Forelimb muscle (tissue), 1 donor: ENCODE measurements around the gene UCK2. TPM values are rescaled to one million over a fixed set of nuclear protein-coding genes. Genes with fewer than 3 reads are reported as not detected.

Source experiments
- DNase-seq: peaks from one replicate; pipeline ENCODE4 v3.0.0-alpha.2; 2013; ENCODE audit warnings: low read depth
- polyA plus RNA-seq: library from polyadenylated mRNA; unstranded; fragments of 120-200 nt; gene quantifications from one replicate; pipeline ENCODE4 v1.2.1, GENCODE V29; 2013; ENCODE audit not compliant: insufficient read length

The UCK2 gene
- polyA plus RNA-seq, 1 donor, result 13.4 TPM

GRCh38 chr1:165834229-165834628, 6.8 kb downstream of the UCK2 start:
- no peak for DNase-seq

GRCh38 chr1:165834881-165835280, 7.5 kb downstream of the UCK2 start:
- no peak for DNase-seq

DNA sequence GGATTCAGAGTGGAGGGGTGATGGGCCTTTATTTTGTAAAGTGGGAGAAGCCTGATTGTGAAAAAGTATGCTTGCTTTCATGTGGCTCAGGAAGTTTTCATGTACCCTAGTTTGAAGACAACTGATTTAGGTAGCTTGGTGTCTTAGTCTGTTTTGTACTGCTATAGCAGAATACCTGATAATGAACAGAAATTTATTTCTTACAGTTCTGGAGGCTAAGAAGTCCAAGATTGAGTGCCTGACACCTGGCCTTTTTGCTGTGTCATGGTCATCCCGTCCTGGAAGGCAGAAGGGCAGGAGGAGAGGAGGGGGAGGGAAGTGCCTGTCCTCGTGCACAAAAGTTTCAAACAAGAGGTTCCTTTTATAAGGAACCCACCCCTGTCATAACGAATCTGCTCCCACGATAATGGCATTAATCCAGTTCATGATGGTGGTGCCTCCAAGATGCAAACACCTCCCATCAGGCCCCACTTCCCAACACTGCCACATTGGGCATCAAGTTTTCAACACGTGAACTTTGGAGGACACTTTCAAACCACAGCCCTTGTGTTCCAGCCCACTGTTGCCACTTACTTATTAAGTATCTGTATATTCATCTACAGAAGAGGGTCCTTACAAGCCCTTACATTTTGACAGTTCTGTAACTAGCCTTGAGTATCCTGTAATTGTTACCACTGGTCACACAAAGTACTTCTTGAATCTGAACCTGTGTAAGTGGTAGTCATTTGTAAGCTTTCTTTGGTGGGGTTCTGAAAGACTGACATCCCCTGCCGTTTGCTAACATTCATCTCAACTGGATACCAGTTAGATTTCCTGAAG, 9.5 kb downstream of the UCK2 start:
- DNase-seq, result no peak

GRCh38 chr1:165837838-165838364, 10.5 kb downstream of the UCK2 start:
- DNase-seq, result no peak

DNA sequence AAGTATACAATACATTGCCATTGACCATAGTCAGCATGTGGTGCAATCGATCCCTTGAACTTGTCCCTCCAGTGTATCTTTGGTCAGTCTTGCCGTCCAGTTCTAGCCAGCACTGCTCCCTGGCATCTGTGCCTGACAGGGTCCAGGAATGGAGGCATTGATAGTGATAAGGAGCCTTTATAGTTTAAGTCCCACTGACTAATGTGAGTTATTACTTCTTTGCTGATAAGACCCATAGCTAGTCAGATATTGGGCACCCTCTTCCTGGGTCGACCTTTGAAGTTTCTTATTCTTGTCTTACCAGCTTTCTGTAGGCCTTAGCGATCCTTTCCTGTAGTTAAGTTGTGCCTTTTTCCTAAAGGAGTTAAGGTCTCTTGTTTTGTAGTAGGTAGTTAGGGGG, 13.0 kb downstream of the UCK2 start:
- no peak for DNase-seq

GRCh38 chr1:165841582-165842017, 14.2 kb downstream of the UCK2 start:
- DNase-seq, result no peak

- DNase-seq, result no peak
Observed at GRCh38 chr1:165842023-165842670, 14.7 kb downstream of the UCK2 start.

DNA sequence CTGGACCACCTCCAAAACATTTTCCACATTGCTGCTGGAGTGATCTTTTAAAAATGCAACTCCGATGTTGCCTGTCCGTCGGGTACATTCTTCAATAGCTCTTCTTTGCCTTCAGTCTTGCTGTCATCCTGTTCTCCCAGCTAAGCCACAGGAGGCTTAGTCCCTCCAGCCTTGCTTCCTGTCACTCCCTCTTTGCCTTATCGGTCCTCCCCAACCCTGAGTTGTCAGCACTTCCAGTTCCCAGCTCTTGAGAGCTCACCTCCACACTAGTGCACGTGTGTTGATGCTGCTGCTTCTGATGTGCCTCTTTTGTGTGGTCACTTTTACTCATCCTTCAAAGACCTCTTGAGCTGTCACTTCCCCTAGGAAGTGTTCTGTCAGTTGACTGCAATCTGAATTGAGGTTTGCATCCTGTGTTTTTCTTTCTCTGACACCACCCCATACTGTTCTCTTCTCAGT, 15.3 kb downstream of the UCK2 start:
- DNase-seq, result no peak

- no peak for DNase-seq
Observed at GRCh38 chr1:165843304-165843703, 15.9 kb downstream of the UCK2 start.

GRCh38 chr1:165844114-165844798, 16.8 kb downstream of the UCK2 start:
- DNase-seq, result no peak

DNA sequence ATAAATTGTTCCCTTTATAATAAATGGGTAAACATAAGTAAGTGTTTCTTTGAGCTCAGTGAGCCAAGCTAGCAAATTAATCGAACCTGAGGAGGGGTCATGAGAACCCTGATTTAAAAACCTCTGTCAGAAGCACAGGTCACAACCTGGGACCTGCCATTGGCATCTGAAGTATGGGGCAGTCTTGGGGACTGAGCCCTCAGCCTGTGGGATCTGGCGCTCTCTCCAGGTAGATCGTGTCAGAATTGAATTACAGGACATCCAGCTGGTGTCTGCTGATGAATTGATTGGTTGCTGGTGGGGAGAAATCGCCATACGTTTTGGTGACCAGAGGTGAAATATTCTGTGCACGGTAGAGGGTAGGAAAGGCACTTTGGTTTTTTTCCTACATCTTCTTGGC, 17.5 kb downstream of the UCK2 start:
- no peak for DNase-seq

GRCh38 chr1:165845569-165845968, 18.2 kb downstream of the UCK2 start:
- no peak for DNase-seq

DNA sequence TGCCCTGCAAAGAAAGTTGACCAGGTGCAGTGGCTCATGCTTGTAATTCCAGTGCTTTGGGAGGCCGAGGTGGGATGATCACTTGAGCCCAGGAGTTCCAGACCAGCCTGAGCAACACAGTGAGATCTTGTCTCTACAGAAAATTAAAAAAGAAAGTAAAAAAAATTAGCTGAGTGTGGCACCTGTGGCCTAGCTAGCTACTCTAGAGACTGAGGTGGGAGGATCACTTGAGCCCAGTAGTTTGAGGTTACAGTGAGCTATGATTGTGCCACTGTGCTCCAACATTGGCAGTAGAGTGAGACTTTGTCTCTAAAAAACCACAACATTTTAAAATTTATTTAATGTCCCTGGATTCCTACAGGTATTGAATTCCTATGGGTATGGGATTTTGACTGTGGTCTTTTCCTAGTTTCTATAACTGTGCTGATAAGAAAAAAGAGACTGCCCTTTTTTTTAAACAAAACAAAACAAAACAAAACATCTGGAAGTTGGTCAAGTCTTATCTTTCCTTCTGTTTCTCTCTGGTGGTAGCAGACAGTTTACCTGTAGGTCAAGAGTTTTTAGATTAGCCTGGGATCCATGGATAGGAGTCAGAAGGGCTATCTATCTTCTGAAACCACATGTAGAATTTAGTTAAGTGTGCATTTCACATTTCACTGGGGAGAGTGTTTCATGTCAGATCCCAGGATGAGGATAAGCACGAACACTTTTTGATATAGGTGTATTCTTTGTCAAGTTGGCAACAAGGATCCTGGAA, 18.8 kb downstream of the UCK2 start:
- no peak for DNase-seq

GRCh38 chr1:165847486-165847885, 20.1 kb downstream of the UCK2 start:
- no peak for DNase-seq

- no peak for DNase-seq
Observed at GRCh38 chr1:165849353-165850133, 22.1 kb downstream of the UCK2 start.

DNA sequence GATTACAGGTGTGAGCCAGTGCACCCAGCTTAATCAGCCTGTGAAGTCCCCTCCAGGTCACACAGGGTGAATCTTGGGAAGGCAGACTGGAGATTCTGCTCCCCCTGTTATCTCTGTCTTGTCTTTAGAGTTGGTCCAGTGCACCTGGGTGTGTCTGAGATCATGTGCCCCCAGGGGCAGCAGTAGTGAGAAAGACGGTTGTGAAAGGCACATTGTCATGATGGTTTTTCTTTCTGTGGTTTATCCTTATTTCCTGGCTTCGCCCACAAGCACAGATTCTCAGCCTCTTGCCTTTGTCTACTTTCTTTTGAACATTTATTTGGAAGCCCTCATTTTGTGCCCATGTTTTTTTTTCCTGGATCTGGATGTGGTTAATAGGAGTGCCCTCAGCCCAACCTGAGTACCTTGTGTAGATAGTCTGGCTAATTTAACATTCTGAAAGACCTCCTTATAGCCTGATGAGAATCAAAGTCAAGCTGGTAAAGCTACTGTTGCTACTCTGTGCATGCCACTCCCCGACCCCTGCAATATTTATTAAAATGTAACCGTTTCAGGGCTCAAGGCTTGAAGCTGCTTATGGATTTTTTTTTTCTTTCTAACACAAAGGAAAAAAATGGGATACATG, 23.7 kb downstream of the UCK2 start:
- DNase-seq, result no peak

GRCh38 chr1:165852871-165853270, 25.5 kb downstream of the UCK2 start:
- no peak for DNase-seq

- DNase-seq, result no peak
Observed at GRCh38 chr1:165853528-165854075, 26.2 kb downstream of the UCK2 start.

DNA sequence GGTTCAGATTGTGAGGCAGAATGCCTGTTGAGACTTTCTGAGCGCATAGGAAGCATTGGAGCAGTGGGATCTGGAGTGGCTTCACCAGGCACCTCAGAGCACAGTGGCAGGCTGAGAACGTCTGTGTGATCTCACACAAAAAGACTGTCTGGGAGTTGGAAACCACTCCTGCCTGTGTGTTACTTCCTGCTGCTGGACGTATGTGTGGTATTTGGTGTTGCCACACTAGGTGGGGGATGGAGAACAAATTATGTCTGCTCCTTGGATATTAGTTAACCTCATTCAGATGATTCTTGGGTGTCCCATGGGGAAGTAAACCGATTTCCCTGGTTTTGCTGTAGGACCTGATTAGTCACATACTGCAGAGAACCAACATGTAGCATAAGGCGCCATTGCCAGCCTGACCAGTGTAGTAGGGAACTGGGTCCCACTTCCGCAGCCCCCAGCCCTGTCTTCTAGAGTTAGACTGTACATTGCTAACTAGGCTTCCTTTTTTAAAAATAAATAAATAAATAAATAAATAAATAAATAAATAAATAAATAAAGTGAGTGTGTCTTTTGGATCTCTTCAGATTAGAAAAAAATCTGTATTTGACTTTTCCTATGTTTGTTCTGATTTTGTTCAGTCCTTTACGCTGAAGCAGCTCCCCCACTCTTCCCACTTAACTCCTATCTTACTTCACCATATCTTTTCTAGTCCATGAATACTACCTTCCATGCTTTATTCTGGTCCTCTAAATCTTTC, 26.9 kb downstream of the UCK2 start:
- DNase-seq, result no peak
